ENCODE results near the gene TRAF7.

DNA sequence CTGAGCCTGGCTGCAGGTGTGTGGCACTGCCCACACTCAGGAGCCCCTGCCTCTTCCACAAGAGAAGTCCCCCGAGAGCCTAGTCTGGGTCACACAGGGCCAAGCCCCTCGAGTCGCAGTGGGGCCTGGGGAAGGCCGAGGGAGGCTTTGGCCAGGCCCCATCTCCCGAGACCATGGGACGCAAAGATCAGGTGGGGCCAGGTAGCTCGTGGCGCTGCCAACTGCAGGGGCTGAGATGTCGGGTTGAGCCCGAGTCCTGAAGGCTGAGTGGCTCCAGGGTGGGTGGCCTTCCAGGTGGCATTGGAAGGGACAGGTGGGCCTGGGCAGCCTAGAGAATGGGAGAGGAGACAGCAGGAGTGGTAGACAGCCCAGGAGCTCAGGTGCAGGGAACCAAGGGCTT lies 6.3 kb downstream of the TRAF7 start:
- TF ChIP-seq CTCF (conservative IDR thresholded peaks at IDR 0.05) (no peak), ZFX (IDR thresholded peaks at IDR 0.05) (no peak)
